ENCODE data around the gene USP2.

- TF ChIP-seq CTCF (IDR thresholded peaks at IDR 0.05): no peak
- peak; percentile 11 to 36 for TF ChIP-seq POLR2A (IDR thresholded peaks at IDR 0.05)
These were observed 63.8 kb downstream of the USP2 start for GRCh38 chr11:119317592-119318239.
